ENCODE results near the gene MAP2. TPM values are rescaled to one million over a fixed set of nuclear protein-coding genes. Genes with fewer than 3 reads are reported as not detected.

MAP2 gene
- total RNA-seq, 2 experiments from 2014 or later = 0.10 TPM; not detected in 1

DNA sequence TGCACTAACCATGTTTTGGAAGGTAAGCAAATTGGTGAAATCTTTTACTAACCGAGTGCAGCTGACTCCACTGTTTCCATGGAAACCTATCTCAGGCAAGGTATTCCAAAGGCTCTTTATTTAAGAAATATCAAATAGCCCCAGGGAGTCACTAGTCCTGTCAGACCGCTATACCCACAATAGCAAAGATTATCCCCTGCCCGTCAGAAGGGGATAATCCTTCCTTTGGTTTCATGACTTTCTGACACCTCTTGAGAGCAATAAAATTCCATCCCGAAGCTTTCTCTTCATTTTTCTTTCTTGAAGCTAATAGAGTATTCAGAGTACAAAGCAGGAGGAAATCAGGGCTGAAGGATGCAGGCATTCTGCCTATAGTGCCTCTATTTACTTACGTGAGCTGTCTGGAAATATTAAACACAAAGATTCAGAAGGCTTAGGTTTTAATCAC, 34.7 kb upstream of the MAP2 start:
- no peaks in the 10 kb centered on the region for H3K4me1 ChIP-seq (ENCODE audit: insufficient read depth, low read length, poor library complexity, severe bottlenecking)
- H3K9me2 ChIP-seq (ENCODE audit: insufficient read depth, low read length) = no peaks in the 10 kb centered on the region
- no peaks in the 10 kb centered on the region for H3K79me2 ChIP-seq (ENCODE audit: insufficient read depth, low read depth, low read length)
- no peak overlapping the region for H3K27ac ChIP-seq (ENCODE audit: low read depth, low read length, poor library complexity, severe bottlenecking)
- BruUV-seq (replicated peaks) = no TSS peak
- intact Hi-C loops (cut with micrococcal nuclease; ENCODE audit: unreplicated experiment) = no loop called here
- H3K4me2 ChIP-seq (ENCODE audit: low read length) = no peak overlapping the region
- H3K9me3 ChIP-seq (ENCODE audit: low read length) = no peaks in the 10 kb centered on the region
- H4K20me1 ChIP-seq (ENCODE audit: insufficient read depth, low read length) = no peaks in the 10 kb centered on the region
- TF ChIP-seq EZH2phosphoT487 (IDR thresholded peaks at IDR 0.05; ENCODE audit: borderline replicate concordance, low read depth, low read length) (no peak), CTCF (conservative IDR thresholded peaks at IDR 0.05; ENCODE audit: low read length) (no peak)
- H3K4me3 ChIP-seq (ENCODE audit: low read depth, low read length, poor library complexity, severe bottlenecking) = no peak overlapping the region
- no peak overlapping the region for H2AFZ ChIP-seq (ENCODE audit: low read length)
- no peak for DNase-seq (ENCODE audit: low spot score)
- ChIA-PET CTCF (ENCODE audit: unreplicated experiment) (no interaction called here), POLR2A (no interaction called here)
- no peaks in the 10 kb centered on the region for H3K36me3 ChIP-seq (ENCODE audit: insufficient read depth, low read length)

DNA sequence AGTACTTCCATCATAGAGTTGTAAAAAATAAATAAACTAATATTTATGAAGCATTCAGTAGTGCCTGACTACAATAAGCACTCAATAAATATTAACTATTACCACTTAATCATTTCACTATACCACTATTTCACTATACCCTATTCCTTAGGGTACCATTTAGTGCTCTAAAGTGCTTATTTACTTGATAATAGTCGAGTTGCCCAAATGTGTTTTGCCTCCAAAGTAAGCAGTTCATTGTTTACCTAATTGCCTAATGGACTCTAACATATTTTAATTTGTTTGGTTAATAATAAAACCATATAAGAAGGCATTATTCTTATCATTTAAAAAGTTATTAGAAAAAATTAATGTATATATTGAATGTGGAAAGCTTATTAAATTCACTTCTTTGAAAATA, 33.0 kb upstream of the MAP2 start:
- TF ChIP-seq CTCF (conservative IDR thresholded peaks at IDR 0.05; ENCODE audit: low read length) (no peak), EZH2phosphoT487 (IDR thresholded peaks at IDR 0.05; ENCODE audit: borderline replicate concordance, low read depth, low read length) (no peak)
- no peaks in the 10 kb centered on the region for H3K9me2 ChIP-seq (ENCODE audit: insufficient read depth, low read length)
- H3K27ac ChIP-seq (ENCODE audit: low read depth, low read length, poor library complexity, severe bottlenecking) = no peak overlapping the region
- H2AFZ ChIP-seq (ENCODE audit: low read length) = no peak overlapping the region
- no TSS peak for BruUV-seq (replicated peaks)
- H3K79me2 ChIP-seq (ENCODE audit: insufficient read depth, low read depth, low read length) = no peaks in the 10 kb centered on the region
- H3K9me3 ChIP-seq (ENCODE audit: low read length) = no peaks in the 10 kb centered on the region
- no peaks in the 10 kb centered on the region for H3K4me1 ChIP-seq (ENCODE audit: insufficient read depth, low read length, poor library complexity, severe bottlenecking)
- H3K36me3 ChIP-seq (ENCODE audit: insufficient read depth, low read length) = no peaks in the 10 kb centered on the region
- ChIA-PET CTCF (ENCODE audit: unreplicated experiment) (no interaction called here), POLR2A (interaction anchor here (0.7 kb wide), 1 partner anchor 90 kb away, joined by 3 read pairs; no protein-coding TSS in a partner anchor)
- H3K4me2 ChIP-seq (ENCODE audit: low read length) = no peak overlapping the region
- H3K4me3 ChIP-seq (ENCODE audit: low read depth, low read length, poor library complexity, severe bottlenecking) = no peak overlapping the region
- intact Hi-C loops (cut with micrococcal nuclease; ENCODE audit: unreplicated experiment) = no loop called here
- H4K20me1 ChIP-seq (ENCODE audit: insufficient read depth, low read length) = no peaks in the 10 kb centered on the region
- no peak for DNase-seq (ENCODE audit: low spot score)

- DNase-seq (ENCODE audit: low spot score) = no peak
- H3K4me2 ChIP-seq (ENCODE audit: low read length) = no peak overlapping the region
- ChIA-PET CTCF (ENCODE audit: unreplicated experiment) (no interaction called here), POLR2A (interaction anchor here (0.7 kb wide), 1 partner anchor 1391 kb away, joined by 4 read pairs; no protein-coding TSS in a partner anchor)
- TF ChIP-seq EZH2phosphoT487 (IDR thresholded peaks at IDR 0.05; ENCODE audit: borderline replicate concordance, low read depth, low read length) = no peak
- TF ChIP-seq CTCF (conservative IDR thresholded peaks at IDR 0.05; ENCODE audit: low read length) = no peak
- no peaks in the 10 kb centered on the region for H3K36me3 ChIP-seq (ENCODE audit: insufficient read depth, low read length)
- no peak overlapping the region for H3K4me3 ChIP-seq (ENCODE audit: low read depth, low read length, poor library complexity, severe bottlenecking)
- H4K20me1 ChIP-seq (ENCODE audit: insufficient read depth, low read length) = no peaks in the 10 kb centered on the region
- H3K4me1 ChIP-seq (ENCODE audit: insufficient read depth, low read length, poor library complexity, severe bottlenecking) = no peaks in the 10 kb centered on the region
- intact Hi-C loops (cut with micrococcal nuclease; ENCODE audit: unreplicated experiment) = no loop called here
- no peak overlapping the region for H2AFZ ChIP-seq (ENCODE audit: low read length)
- H3K9me2 ChIP-seq (ENCODE audit: insufficient read depth, low read length) = no peaks in the 10 kb centered on the region
- BruUV-seq (replicated peaks) = no TSS peak
- no peaks in the 10 kb centered on the region for H3K79me2 ChIP-seq (ENCODE audit: insufficient read depth, low read depth, low read length)
- no peak overlapping the region for H3K27ac ChIP-seq (ENCODE audit: low read depth, low read length, poor library complexity, severe bottlenecking)
- no peaks in the 10 kb centered on the region for H3K9me3 ChIP-seq (ENCODE audit: low read length)
Observed at GRCh38 chr2:209391776-209392401, 32.0 kb upstream of the MAP2 start.

All from OCI-LY7 (cell line).